HCT116 (cell line): ENCODE results near the gene MYL5. TPM values are rescaled to one million over a fixed set of nuclear protein-coding genes. Genes with fewer than 3 reads are reported as not detected.
A peak's percentile ranks its signal among the peaks of the same experiment; 100 is the strongest.

Experiments used
- ATAC-seq: fragments of 200-7000 bp; cut with Tn5 transposase; 2 replicates; pipeline ENCODE4 v1.9.1; 2020; ENCODE audit warnings: mild to moderate bottlenecking, moderate library complexity
- BruUV-seq: library from RNA; stranded (reverse); fragments of 400-500 nt; replicated peaks from 2 replicates; lab custom pipeline; 2021; lab: Mats Ljungman, UMichigan
- CTCF ChIA-PET: fragments of 300-600 bp; sonication (Branson Sonifier 250); formaldehyde crosslinking; loops from one replicate; lab custom pipeline; 2021; ENCODE audit warnings: antibody characterized with exemption; lab: Charles Lee
- POLR2A ChIA-PET: fragments of 300-600, 350-600 bp; sonication (Branson Sonifier 250); formaldehyde crosslinking; loops from one replicate; lab custom pipeline; 2021; ENCODE audit warnings: antibody characterized with exemption; lab: Charles Lee
- RAD21 ChIA-PET, 2 experiments: fragments of 300-600 bp; sonication (Branson Sonifier 250); formaldehyde crosslinking; loops; one replicate each; lab custom pipeline; 2023; ENCODE audit warnings: low total read pairs in 2 of 2; ENCODE audit not compliant: uncharacterized antibody in 2 of 2, unreplicated experiment in 2 of 2, low non-redundant PET in 1 of 2; lab: Charles Lee
- DNase-seq: peaks from one replicate; pipeline ENCODE4 v3.0.0-alpha.2; 2010; ENCODE audit warnings: low read depth, low spot score
- H2AFZ ChIP-seq: fragments of 200-600 bp; shearing (Covaris generic), sonication (generic); 2 replicates; pipeline ENCODE4 v1.6.1; 2017; ENCODE audit warnings: low read depth, mixed run types, mixed read lengths, antibody characterized with exemption, low read length; ENCODE audit not compliant: poor library complexity, severe bottlenecking
- H3K27ac ChIP-seq: 2 replicates; pipeline ENCODE4 v1.5.1; 2012; ENCODE audit warnings: low read depth, low read length
- H3K27me3 ChIP-seq: fragments of 200-600 bp; sonication (generic); 2 replicates; pipeline ENCODE4 v1.6.1; 2016; ENCODE audit warnings: mixed run types, low read length, mixed read lengths; ENCODE audit not compliant: insufficient read depth
- H3K36me3 ChIP-seq, 2 experiments: fragments of 200-500 bp in 1 of 2; fragments of 200-600 bp in 1 of 2; sonication (Bioruptor generic) in 1 of 2; sonication (generic) in 1 of 2; 2 replicates each; pipeline versions ENCODE4 v1.5.1 to v1.6.1; 2014 to 2016; ENCODE audit warnings: low read length in 2 of 2, inconsistent platforms in 1 of 2, mixed read lengths in 1 of 2, mixed run types in 1 of 2; ENCODE audit not compliant: insufficient read depth in 2 of 2, control insufficient read depth in 1 of 2
- H3K4me1 ChIP-seq, 2 experiments: fragments of 200-600 bp in 1 of 2; sonication (generic) in 1 of 2; 2 replicates each; pipeline versions ENCODE4 v1.5.1 to v1.6.1; 2012 to 2017; ENCODE audit warnings: low read length in 2 of 2, inconsistent platforms in 1 of 2, mild to moderate bottlenecking in 1 of 2, mixed read lengths in 1 of 2, mixed run types in 1 of 2, moderate library complexity in 1 of 2; ENCODE audit not compliant: insufficient read depth in 2 of 2, control insufficient read depth in 1 of 2
- H3K4me2 ChIP-seq: fragments of 200-600 bp; sonication (generic); 2 replicates; pipeline ENCODE4 v1.6.1; 2017; ENCODE audit warnings: mixed run types, low read length, mixed read lengths
- H3K4me3 ChIP-seq, 2 experiments: fragments of 200-600 bp in 1 of 2; sonication (generic) in 1 of 2; replicated peaks in 1 of 2; 2 replicates each; pipeline ENCODE4 v1.5.1; 2011 to 2016; ENCODE audit warnings: low read length in 2 of 2, control low read depth in 1 of 2, low read depth in 1 of 2, mild to moderate bottlenecking in 1 of 2, mixed read lengths in 1 of 2, mixed run types in 1 of 2
- H3K79me2 ChIP-seq: fragments of 200-600 bp; sonication (generic); 2 replicates; pipeline ENCODE4 v1.6.1; 2017; ENCODE audit warnings: mild to moderate bottlenecking, mixed run types, low read length, moderate library complexity, mixed read lengths; ENCODE audit not compliant: insufficient read depth
- H3K9ac ChIP-seq: fragments of 200-600 bp; sonication (generic); 2 replicates; pipeline ENCODE4 v1.6.1; 2016; ENCODE audit warnings: low read length, mixed read lengths
- H3K9me2 ChIP-seq: fragments of 200-600 bp; sonication (generic), shearing (Covaris generic); 2 replicates; pipeline ENCODE4 v1.6.1; 2017; ENCODE audit warnings: mixed run types, mild to moderate bottlenecking, moderate library complexity; ENCODE audit not compliant: insufficient read depth
- H3K9me3 ChIP-seq, 2 experiments: fragments of 200-500 bp in 1 of 2; fragments of 200-600 bp in 1 of 2; sonication (Bioruptor generic) in 1 of 2; sonication (generic) in 1 of 2; 2 replicates each; pipeline ENCODE4 v1.6.1; 2014 to 2017; ENCODE audit warnings: low read length in 2 of 2, mixed read lengths in 2 of 2, inconsistent platforms in 1 of 2, low read depth in 1 of 2, mild to moderate bottlenecking in 1 of 2, mixed run types in 1 of 2, moderate library complexity in 1 of 2; ENCODE audit not compliant: control insufficient read depth in 1 of 2, insufficient read depth in 1 of 2
- H4K20me1 ChIP-seq: fragments of 200-600 bp; sonication (generic), shearing (Covaris generic); 2 replicates; pipeline ENCODE4 v1.6.1; 2017; ENCODE audit warnings: mixed run types, mild to moderate bottlenecking, moderate library complexity; ENCODE audit not compliant: insufficient read depth
- EGR1 ChIP-seq: IDR thresholded peaks from 2 replicates; pipeline ENCODE4 v1.6.1; 2012; ENCODE audit warnings: low read depth
- EZH2 ChIP-seq: fragments of 200-600 bp; sonication (generic); IDR thresholded peaks from 2 replicates; pipeline ENCODE4 v1.6.1; 2017; ENCODE audit warnings: antibody characterized with exemption, mixed run types
- POLR2AphosphoS5 ChIP-seq: IDR thresholded peaks from 2 replicates; pipeline ENCODE4 v1.6.1; 2011; ENCODE audit warnings: mild to moderate bottlenecking, low read depth, low read length, moderate library complexity
- ZFX ChIP-seq: fragments of 450-650 bp; IDR thresholded peaks from 2 replicates; pipeline ENCODE4 v1.6.1; 2017
- intact Hi-C: fragments of 100-400 bp; cut with micrococcal nuclease; formaldehyde crosslinking; loops from 2 replicates; pipeline ENCODE4 v1.10.0; 2022
- total RNA-seq: library from RNA; stranded (reverse); gene quantifications from one replicate; pipeline ENCODE4 v1.2.1, GENCODE V29; 2021; ENCODE audit not compliant: unreplicated experiment
- TF ChIP-seq, protein P1 (sequence below): IDR thresholded peaks from 2 replicates; pipeline ENCODE4 v1.6.1; 2012; ENCODE audit warnings: low read depth

MYL5 gene
- total RNA-seq, 1 experiment from 2014 or later: 14.0 TPM

DNA sequence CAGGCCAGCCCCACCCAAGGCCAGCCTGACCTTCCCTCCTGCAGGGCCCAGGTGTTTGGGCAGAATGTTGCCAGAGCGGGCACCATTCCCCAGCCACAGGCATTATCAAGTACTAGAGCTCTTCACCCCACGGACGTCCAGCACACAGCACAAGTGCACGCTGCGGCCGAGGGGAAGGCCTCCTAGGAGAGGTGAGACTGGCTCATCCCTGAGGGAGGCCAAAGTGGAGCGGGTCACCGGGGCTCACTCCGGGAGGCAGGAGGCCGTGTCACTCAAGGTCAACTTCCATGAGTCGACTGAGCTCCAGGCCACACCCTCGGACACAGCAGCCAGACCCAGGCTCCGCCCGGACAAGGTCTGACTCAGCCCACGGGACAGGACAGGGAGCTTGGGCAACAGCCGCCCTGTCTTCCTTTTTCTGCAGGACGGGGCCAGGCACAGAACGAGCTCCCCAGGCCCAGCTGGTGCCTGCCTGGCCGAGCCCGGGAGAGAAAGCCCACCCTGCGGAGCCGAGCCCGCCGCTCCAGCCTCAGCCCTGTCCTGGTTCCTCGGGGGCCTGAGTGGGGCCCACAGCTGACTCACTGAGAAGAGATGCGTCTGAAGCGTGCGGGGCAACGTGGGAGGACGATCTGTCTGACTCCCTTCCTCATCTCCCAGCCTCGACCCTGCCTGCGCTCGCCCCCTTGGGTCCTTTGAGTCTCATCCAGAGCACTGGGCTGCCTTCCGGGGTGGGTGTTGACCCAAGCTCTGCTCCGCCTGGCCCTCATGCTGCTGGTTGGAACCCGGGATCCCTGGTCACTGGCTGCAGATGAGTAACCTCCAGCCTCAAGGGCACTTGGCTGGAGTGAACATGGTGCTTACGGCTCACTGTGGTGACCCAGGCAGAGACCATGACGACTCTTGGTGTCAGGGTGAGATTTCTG is 13.0 kb downstream of the MYL5 start:
- Histone ChIP-seq H2AFZ (no peak overlapping the region), H4K20me1 (no peaks in the 10 kb centered on the region), H3K4me2 (peak overlapping the region; percentile 85), H3K27me3 (no peaks in the 10 kb centered on the region), H3K4me1 (peaks cover 22 to 42% of the 10 kb centered on the region in 2 experiments), H3K36me3 (no peaks in the 10 kb centered on the region), H3K27ac (peak overlapping the region; percentile 92), H3K79me2 (peaks cover 4% of the 10 kb centered on the region; the same call in 1 of the 2 replicates), H3K9ac (peak overlapping the region; percentile 70), H3K4me3 (peak overlapping the region; percentile 46 to 58), H3K9me3 (no peaks in the 10 kb centered on the region), H3K9me2 (no peaks in the 10 kb centered on the region)
- RAD21 ChIA-PET: no interaction called here
- no peak for TF ChIP-seq EGR1
- peak; percentile 71 for TF ChIP-seq POLR2AphosphoS5
- TF ChIP-seq ZFX: 0 out of 2 replicates have a peak, but pooled peaks have one; percentile 7
- DNase-seq: peak; percentile 66
- peak; percentile 86 for ATAC-seq
- POLR2A ChIA-PET: interaction anchor here (0.6 to 1.8 kb wide), 3 partner anchors 13 to 84 kb away, joined by 3 to 6 read pairs (median 3); partner anchors contain the start of genes ATP5ME and MYL5
- CTCF ChIA-PET: interaction anchor here (0.7 to 1.6 kb wide), 4 partner anchors 9 to 55 kb away, joined by 3 to 8 read pairs (median 4); partner anchors contain the start of genes ATP5ME and MYL5
- BruUV-seq: TSS peak; percentile 76
- intact Hi-C loops: no loop called here

GRCh38 chr4:687971-688853 is 13.9 kb downstream of the MYL5 start:
- DNase-seq (no peak), ATAC-seq (peak; percentile 23)
- Histone ChIP-seq H3K4me1 (peaks cover 22 to 42% of the 10 kb centered on the region in 2 experiments), H3K9me2 (no peaks in the 10 kb centered on the region), H2AFZ (no peak overlapping the region), H4K20me1 (no peaks in the 10 kb centered on the region), H3K4me2 (peak overlapping the region; percentile 85), H3K9ac (peak overlapping the region; percentile 70), H3K4me3 (peak overlapping the region; percentile 46 to 58), H3K36me3 (no peaks in the 10 kb centered on the region), H3K79me2 (peaks cover 4% of the 10 kb centered on the region; the same call in 1 of the 2 replicates), H3K27ac (peak overlapping the region; percentile 92), H3K27me3 (no peaks in the 10 kb centered on the region), H3K9me3 (no peaks in the 10 kb centered on the region)
- intact Hi-C loops: no loop called here
- ChIA-PET CTCF (interaction anchor here (1.6 kb wide), 1 partner anchor 14 kb away, joined by 8 read pairs; the partner anchor contains the start of genes ATP5ME and MYL5), POLR2A (interaction anchor here (1.8 kb wide), 1 partner anchor 14 kb away, joined by 6 read pairs; the partner anchor contains the start of genes ATP5ME and MYL5), RAD21 (no interaction called here)
- no TSS peak for BruUV-seq
- TF ChIP-seq EZH2: no peak
- TF ChIP-seq, protein P1, sequence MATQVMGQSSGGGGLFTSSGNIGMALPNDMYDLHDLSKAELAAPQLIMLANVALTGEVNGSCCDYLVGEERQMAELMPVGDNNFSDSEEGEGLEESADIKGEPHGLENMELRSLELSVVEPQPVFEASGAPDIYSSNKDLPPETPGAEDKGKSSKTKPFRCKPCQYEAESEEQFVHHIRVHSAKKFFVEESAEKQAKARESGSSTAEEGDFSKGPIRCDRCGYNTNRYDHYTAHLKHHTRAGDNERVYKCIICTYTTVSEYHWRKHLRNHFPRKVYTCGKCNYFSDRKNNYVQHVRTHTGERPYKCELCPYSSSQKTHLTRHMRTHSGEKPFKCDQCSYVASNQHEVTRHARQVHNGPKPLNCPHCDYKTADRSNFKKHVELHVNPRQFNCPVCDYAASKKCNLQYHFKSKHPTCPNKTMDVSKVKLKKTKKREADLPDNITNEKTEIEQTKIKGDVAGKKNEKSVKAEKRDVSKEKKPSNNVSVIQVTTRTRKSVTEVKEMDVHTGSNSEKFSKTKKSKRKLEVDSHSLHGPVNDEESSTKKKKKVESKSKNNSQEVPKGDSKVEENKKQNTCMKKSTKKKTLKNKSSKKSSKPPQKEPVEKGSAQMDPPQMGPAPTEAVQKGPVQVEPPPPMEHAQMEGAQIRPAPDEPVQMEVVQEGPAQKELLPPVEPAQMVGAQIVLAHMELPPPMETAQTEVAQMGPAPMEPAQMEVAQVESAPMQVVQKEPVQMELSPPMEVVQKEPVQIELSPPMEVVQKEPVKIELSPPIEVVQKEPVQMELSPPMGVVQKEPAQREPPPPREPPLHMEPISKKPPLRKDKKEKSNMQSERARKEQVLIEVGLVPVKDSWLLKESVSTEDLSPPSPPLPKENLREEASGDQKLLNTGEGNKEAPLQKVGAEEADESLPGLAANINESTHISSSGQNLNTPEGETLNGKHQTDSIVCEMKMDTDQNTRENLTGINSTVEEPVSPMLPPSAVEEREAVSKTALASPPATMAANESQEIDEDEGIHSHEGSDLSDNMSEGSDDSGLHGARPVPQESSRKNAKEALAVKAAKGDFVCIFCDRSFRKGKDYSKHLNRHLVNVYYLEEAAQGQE: no peak
- TF ChIP-seq, all 23 proteins: peak for 0
